DMS153 treated with DMSO at 0.1 percent for 48 hours (cell line): Measurements from ENCODE around the gene RPAIN.
"Not testable (repeated sequence)": the region's sequence is repeated elsewhere in the genome, so short reads cannot be mapped to it uniquely, and the experiment has no call there.

ENCODE experiments used
- DNase-seq: peaks from one replicate; lab custom pipeline; 2025; ENCODE audit not compliant: unreplicated experiment; lab: John Stamatoyannopoulos, UW

RPAIN gene

DNA sequence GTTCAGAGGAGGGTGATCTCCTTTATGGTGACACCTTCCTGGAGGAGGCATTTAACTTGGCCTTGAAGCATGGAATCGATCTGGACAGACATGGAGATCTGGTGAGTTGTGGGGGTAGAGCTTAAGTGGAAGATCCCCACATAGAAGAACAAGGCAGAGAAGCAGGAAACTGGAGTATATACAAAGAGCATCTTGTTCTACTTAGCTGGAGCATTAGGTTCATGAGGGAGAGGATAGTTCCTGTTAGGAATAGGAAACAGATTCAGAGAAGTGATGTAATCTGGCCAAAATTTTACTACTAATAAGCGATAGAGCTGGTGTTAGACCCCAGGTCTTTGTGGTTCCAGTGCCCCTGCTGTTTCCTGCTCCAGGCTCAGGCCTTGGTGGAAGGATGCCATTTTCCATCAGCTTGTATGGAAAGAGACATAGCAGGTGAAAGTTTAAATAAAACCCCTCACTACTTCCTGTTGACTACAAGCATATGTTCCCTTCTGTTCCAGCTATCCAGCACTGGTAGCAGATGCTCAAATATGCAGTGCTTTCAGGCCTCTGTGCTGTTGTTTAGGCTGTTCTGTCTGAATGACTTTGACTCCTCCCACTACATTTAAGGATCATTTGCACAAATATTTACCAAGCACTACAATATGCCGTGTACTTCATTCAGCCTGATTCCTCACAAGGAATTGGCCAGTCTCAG lies 9.4 kb downstream of the RPAIN start:
- DNase-seq: no peak

DNA sequence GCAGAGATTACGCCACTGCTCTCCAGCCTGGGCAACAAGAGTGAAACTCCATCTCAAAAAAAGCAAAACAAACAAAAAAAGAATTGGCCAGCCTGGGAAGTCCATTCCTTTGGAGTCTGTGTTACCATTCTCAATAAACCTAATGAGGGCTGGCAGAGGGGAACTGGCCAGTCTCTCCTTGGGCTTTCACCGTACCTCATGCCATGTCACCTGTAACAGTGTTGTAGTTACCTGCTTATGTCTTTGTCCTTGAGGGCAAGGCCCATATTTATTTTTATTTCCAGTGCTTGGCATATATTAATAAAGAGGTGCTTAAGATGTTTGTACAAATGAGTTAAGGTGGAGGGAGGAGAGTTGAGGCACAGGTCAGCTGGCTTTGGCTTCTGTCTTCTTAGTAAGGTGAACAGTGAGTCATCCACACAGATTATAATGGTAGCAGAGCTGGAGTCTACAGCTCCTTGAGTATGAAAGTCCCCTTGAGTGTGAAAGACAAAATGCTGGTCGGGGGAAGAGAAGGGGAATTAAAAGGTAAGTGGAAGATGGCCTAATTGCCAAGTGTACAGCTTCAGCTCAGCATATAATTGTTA lies 10.5 kb downstream of the RPAIN start:
- no peak for DNase-seq

GRCh38 chr17:5431234-5431633 lies 11.3 kb downstream of the RPAIN start:
- not testable (repeated sequence) for DNase-seq

GRCh38 chr17:5431949-5432556 lies 12.1 kb downstream of the RPAIN start:
- DNase-seq: no peak

DNA sequence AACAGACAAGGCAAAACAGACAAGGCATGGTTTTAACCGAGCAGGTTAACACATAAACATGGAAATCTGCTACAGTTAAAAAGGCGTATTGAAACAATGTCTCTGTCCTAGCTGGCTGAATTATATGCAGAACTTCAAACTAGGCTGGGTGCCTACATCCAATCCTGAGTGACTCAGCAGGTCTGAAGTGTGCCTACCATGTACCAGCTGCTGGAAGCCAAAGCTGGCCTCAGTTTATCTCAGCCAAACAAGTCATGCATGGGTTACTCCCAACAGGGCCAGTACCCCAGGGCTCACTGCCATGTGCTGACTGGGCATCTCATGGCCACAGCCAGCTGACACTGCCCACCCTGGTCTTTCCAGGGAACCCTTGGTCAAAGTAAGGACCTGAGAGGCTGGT lies 15.0 kb downstream of the RPAIN start:
- no peak for DNase-seq

DNA sequence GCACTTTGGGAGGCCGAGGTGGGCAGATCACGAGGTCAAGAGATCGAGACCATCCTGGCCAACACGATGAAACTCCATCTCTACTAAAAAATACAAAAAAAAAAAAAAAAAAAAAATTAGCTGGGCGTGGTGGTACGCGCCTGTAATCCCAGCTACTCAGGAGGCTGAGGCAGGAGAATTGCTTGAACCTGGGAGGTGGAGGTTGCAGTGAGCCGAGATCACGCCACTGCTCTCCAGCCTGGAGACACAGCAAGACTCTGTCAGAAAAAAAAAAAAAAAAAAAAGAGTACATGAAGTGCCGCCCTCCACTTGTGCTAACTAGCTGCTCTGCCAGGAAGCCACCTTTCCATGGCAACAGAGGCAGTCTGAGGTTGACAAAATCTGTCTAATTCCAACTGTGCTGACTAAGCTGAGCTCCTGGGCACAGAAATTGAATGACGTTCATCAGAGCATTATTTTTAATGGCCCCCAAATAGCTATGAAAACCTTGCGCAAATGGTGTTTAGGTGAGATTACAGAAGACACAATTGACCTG lies 15.9 kb downstream of the RPAIN start:
- DNase-seq: not testable (repeated sequence)

- DNase-seq: no peak
Observed at GRCh38 chr17:5437721-5438317, 17.8 kb downstream of the RPAIN start.

DNA sequence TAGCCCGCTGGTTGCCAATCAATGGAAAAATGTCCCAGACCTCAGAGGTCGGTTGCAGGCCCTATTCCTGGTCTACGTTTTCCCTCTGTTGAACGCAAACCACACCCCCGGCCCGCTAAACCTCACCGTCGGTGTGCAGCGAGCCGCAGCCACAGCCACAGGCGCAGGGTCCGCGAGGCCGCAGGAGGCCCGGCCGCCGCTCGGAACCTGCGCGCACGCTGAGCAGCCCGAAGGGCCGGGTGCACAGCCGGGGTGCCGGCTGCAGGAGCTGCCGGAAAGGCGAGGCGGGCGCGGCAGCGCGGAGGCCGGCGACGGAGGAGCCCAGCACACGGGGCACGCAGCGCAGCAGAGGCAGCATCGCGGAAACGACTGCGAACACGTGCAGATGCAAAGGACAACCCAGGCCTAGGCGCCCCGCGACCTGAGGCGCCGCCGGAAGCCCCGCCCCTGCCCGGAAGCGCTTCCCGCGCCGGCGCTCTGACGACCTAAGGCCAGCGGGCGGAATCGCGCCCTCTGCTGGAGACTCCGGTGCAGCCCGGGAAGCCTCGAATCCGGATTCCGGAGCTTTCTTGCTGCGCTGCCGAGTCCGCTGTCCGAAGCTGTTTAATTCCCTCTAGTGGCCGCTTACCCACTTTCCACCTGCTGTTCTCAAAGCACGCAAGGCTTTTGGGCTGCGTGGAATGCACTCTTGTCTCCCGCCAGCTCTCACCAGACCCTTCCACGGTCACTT lies 18.9 kb downstream of the RPAIN start, which contains the start of gene C1QBP:
C1QBP (minus strand) TSS at position 440 of the 730 bp plus-strand sequence; CDS start at position 358, 82 bp downstream.
- peak; percentile 21 for DNase-seq

DNA sequence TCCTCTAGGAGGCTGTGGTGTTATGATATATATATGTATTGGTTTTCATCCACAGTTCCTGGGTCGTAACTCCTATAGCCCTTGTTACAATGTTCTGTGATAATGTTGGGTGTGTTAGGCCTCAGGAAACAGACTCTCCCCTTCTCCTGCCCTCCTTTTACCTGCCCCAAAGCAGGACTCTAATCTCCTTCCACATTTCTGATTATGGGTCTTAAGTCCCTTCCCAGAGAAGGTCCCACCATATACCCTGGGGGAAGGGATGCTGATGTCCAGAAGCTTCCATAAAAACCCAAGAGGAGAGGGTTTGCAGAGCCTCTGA lies 19.4 kb downstream of the RPAIN start:
- DNase-seq: no peak

DNA sequence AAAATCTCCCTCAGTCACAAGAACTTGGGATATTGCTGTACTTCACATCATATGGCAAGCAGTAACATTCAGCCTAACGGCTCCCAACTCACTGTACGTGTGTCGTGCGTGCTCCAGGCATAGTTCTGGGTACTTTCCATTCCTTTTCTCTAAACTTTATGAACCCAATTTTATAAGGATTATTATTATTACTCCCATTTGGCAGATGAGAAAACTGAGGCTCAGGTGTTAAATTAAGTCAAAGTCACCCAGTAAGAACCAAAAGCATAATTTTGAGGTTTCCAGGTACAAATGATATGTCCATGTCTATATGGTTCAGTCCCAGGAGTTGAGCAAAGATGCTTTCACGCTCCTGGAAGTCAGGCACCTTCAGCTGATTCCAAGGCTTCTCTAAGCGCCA lies 23.7 kb downstream of the RPAIN start:
- no peak for DNase-seq

- no peak for DNase-seq
Observed at GRCh38 chr17:5444209-5444608, 24.2 kb downstream of the RPAIN start.

GRCh38 chr17:5446786-5447185 lies 26.8 kb downstream of the RPAIN start:
- no peak for DNase-seq

- DNase-seq: no peak
Observed at GRCh38 chr17:5464717-5465507, 44.9 kb downstream of the RPAIN start.

- no peak for DNase-seq
Observed at GRCh38 chr17:5466295-5466694, 46.3 kb downstream of the RPAIN start.

GRCh38 chr17:5467416-5467815 lies 47.4 kb downstream of the RPAIN start:
- DNase-seq: no peak

- DNase-seq: no peak
Observed at GRCh38 chr17:5468075-5468473, 48.1 kb downstream of the RPAIN start.

GRCh38 chr17:5472511-5472910 lies 52.5 kb downstream of the RPAIN start:
- DNase-seq: no peak

GRCh38 chr17:5473906-5474305 lies 53.9 kb downstream of the RPAIN start:
- DNase-seq: no peak

- no peak for DNase-seq
Observed at GRCh38 chr17:5478992-5479391, 59.0 kb downstream of the RPAIN start.

DNA sequence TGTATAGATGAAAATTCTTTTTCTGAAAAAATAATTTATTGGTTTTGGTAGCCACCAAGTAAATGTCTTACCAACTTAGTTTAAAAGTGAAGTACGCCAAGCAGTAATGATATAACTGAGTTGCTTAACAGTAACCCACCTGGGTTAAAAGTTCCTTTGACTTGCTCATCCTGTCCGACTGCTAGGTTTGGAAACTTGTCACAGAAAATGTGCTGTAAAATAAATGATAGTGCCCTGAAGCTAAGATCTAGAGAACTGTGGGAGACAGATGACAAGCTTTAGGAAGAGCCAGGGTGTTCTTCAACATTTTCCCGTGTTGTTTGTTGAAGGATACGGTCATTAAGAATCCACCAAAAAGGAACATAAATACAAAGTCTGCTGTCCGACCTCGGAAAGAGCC lies 61.0 kb downstream of the RPAIN start:
- DNase-seq: no peak
